B cell (primary cell): ENCODE measurements around the gene MOK. TPM values are rescaled to one million over a fixed set of nuclear protein-coding genes. Genes with fewer than 3 reads are reported as not detected.

Experiments used
- ATAC-seq: fragments of 200-7000 bp; cut with Tn5 transposase; one replicate; pipeline ENCODE4 v1.10.0; 2021; ENCODE audit warnings: low read depth, mild to moderate bottlenecking, moderate number of reproducible peaks, moderate library complexity
- CTCF ChIA-PET: fragments of 350-600 bp; sonication (Branson Sonifier 250); formaldehyde crosslinking; loops from one replicate; lab custom pipeline; 2021; ENCODE audit warnings: antibody characterized with exemption, inconsistent platforms; lab: Charles Lee
- POLR2A ChIA-PET: fragments of 350-600 bp; sonication (Branson Sonifier 250); formaldehyde crosslinking; loops from one replicate; lab custom pipeline; 2021; ENCODE audit warnings: antibody characterized with exemption; lab: Charles Lee
- DNase-seq: peaks from one replicate; pipeline ENCODE4 v3.0.0; 2013
- H2AFZ ChIP-seq: 2 replicates; pipeline ENCODE4 v1.6.1; 2012; ENCODE audit warnings: mild to moderate bottlenecking, low read depth, low read length; ENCODE audit not compliant: insufficient read depth, poor library complexity, severe bottlenecking
- H3K27ac ChIP-seq, 2 donors: 1 replicate in 1 of 2; 2 replicates in 1 of 2; pipeline ENCODE4 v1.5.1; 2012 to 2013; ENCODE audit warnings: low read length in 2 of 2, mild to moderate bottlenecking in 2 of 2, moderate library complexity in 1 of 2
- H3K27me3 ChIP-seq, 4 experiments: fragments of 200-600 bp in 1 of 4; sonication (generic) in 1 of 4; replicated peaks in 1 of 4; 1 replicate in 2 of 4; 2 replicates in 2 of 4; pipeline versions ENCODE4 v1.6.1 to v1.7.0; 2013 to 2016; ENCODE audit warnings: low read length in 3 of 4, mild to moderate bottlenecking in 2 of 4, mixed read lengths in 1 of 4, moderate library complexity in 1 of 4; ENCODE audit not compliant: insufficient read depth in 4 of 4, control insufficient read depth in 3 of 4; ENCODE audit errors: control extremely low read depth in 1 of 4
- H3K36me3 ChIP-seq, 2 experiments: replicated peaks in 1 of 2; 1 replicate in 1 of 2; 2 replicates in 1 of 2; pipeline versions ENCODE4 v1.6.1 to v1.7.1; 2013; ENCODE audit warnings: low read length in 1 of 2; ENCODE audit not compliant: insufficient read depth in 2 of 2, control insufficient read depth in 1 of 2; ENCODE audit errors: control extremely low read depth in 1 of 2, extremely low read depth in 1 of 2
- H3K4me1 ChIP-seq, 2 donors: fragments of 200-600 bp in 1 of 2; sonication (generic) in 1 of 2; 1 replicate in 1 of 2; 2 replicates in 1 of 2; pipeline versions ENCODE4 v1.5.1 to v1.6.1; 2013 to 2017; ENCODE audit warnings: low read length in 2 of 2; ENCODE audit not compliant: control insufficient read depth in 2 of 2, insufficient read depth in 2 of 2
- H3K4me2 ChIP-seq: replicated peaks from 2 replicates; pipeline ENCODE3; 2012; ENCODE audit warnings: mild to moderate bottlenecking, low read depth, low read length; ENCODE audit not compliant: poor library complexity, severe bottlenecking
- H3K4me3 ChIP-seq, 5 experiments: fragments of 200-600 bp in 1 of 5; sonication (generic) in 1 of 5; 1 replicate in 3 of 5; 2 replicates in 2 of 5; pipeline versions ENCODE4 v1.5.1 to v1.7.0; 2011 to 2016; ENCODE audit warnings: low read length in 4 of 5, mild to moderate bottlenecking in 4 of 5, low read depth in 2 of 5, control low read depth in 1 of 5, moderate library complexity in 1 of 5; ENCODE audit not compliant: insufficient read depth in 1 of 5; ENCODE audit errors: control extremely low read depth in 1 of 5, extremely low read depth in 1 of 5
- H3K79me2 ChIP-seq: fragments of 200-600 bp; sonication (generic); one replicate; pipeline ENCODE4 v1.6.0; 2016; ENCODE audit warnings: low read length; ENCODE audit not compliant: control insufficient read depth, insufficient read depth
- H3K9ac ChIP-seq: fragments of 200-600 bp; sonication (generic); 2 replicates; pipeline ENCODE4 v1.6.1; 2017; ENCODE audit warnings: mild to moderate bottlenecking, low read length, moderate library complexity
- H3K9me3 ChIP-seq, 3 donors: one replicate each; pipeline versions ENCODE4 v1.6.1 to v1.7.1; 2013; ENCODE audit warnings: low read length in 2 of 3; ENCODE audit not compliant: control insufficient read depth in 2 of 3, insufficient read depth in 1 of 3; ENCODE audit errors: control extremely low read depth in 1 of 3
- H4K20me1 ChIP-seq: 2 replicates; pipeline ENCODE4 v1.6.0; 2012; ENCODE audit warnings: mild to moderate bottlenecking, low read length; ENCODE audit not compliant: insufficient read depth, control insufficient read depth, poor library complexity, severe bottlenecking
- H3K27ac Mint-ChIP-seq: one replicate; pipeline ENCODE4 v1.8.0; 2021; ENCODE audit warnings: mixed read lengths
- H3K27me3 Mint-ChIP-seq: one replicate; pipeline ENCODE4 v1.8.0; 2021; ENCODE audit warnings: mixed read lengths
- H3K4me1 Mint-ChIP-seq: one replicate; pipeline ENCODE4 v1.8.0; 2021; ENCODE audit warnings: mixed read lengths
- H3K4me3 Mint-ChIP-seq: one replicate; pipeline ENCODE4 v1.8.0; 2021; ENCODE audit warnings: mixed read lengths
- H3K9me3 Mint-ChIP-seq: one replicate; pipeline ENCODE4 v1.8.0; 2022; ENCODE audit warnings: mixed read lengths; ENCODE audit not compliant: insufficient read depth
- EZH2 ChIP-seq: IDR thresholded peaks from 2 replicates; pipeline ENCODE4 v1.6.1; 2012; ENCODE audit warnings: borderline replicate concordance, low read depth, mild to moderate bottlenecking, moderate library complexity, low read length; ENCODE audit not compliant: insufficient read depth, poor library complexity, severe bottlenecking
- WGBS: methylation state at CpG from one replicate; pipeline ENCODE4 v1.1.5; 2013; ENCODE audit warnings: missing lambda C conversion rate; ENCODE audit not compliant: insufficient coverage; 5-methylcytosine and 5-hydroxymethylcytosine counted together
- intact Hi-C: fragments of 100-400 bp; cut with micrococcal nuclease; formaldehyde crosslinking; loops from one replicate; pipeline ENCODE4 v1.10.0; 2022
- polyA plus RNA-seq: library from polyadenylated mRNA; depleted of rRNA; stranded (reverse); fragments of >200 nt; gene quantifications from 2 replicates; pipeline ENCODE4 v1.2.3, GENCODE V29; 2012
- total RNA-seq, 2 donors: library from RNA; stranded (reverse); fragments of 120-200 nt in 1 of 2; gene quantifications; 1 replicate in 1 of 2; 2 replicates in 1 of 2; pipeline versions ENCODE4 v1.2.3 to v1.2.4, GENCODE V29; 2013 to 2022
- TF ChIP-seq, protein P1 (sequence below): fragments of 200-600 bp; IDR thresholded peaks from one replicate; pipeline ENCODE4 v1.8.0; 2022; ENCODE audit warnings: antibody characterized with exemption, mild to moderate bottlenecking

MOK gene
- total and polyA plus RNA-seq, 2 donors (not counting 1 experiment from before 2014, with no cell fraction given), result 1.2 to 3.0 TPM

DNA sequence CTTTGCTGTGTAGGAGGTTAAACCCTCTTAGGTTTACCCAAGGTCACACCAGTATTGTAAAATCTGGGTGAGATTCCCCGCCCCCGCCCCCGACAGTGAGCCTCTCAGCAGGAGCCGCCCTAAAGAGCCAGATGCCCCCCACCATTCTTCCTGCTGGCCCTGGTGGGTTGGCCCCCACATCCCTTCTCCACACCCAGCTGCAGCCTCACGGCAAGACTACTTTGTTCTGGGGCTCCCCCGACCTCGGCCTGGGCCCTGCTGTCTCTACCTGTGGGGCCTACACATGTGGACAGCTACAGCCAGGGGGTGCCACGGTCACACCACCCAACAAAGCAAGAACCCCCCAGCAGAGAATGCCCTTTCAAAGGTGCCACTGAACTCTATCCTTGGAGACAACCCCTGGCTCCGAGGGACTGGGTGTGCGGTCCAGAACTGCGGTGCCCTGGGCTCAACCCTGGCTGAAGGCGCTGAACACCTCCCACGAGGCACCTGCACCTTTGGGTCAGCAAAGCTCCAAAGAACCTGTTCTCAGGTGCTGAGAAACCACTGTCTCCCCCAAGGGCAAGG is 82.9 kb downstream of the MOK start:
- Histone ChIP-seq H3K4me3 (no peak overlapping the region), H2AFZ (no peak overlapping the region), H3K4me1 (peaks cover 7 to 23% of the 10 kb centered on the region in 2 donors), H4K20me1 (peaks cover 53% of the 10 kb centered on the region), H3K79me2 (peaks cover 7% of the 10 kb centered on the region), H3K9ac (no peak overlapping the region), H3K9me3 (peaks cover 0 to 4% (median 0%) of the 10 kb centered on the region in 3 donors), H3K4me2 (no peak overlapping the region), H3K27me3 (no peaks in the 10 kb centered on the region), H3K27ac (no peak overlapping the region), H3K36me3 (peaks cover 0 to 8% of the 10 kb centered on the region in 2 experiments)
- H3K27ac Mint-ChIP-seq, result no peak overlapping the region
- H3K4me1 Mint-ChIP-seq, result peaks cover 18% of the 10 kb centered on the region
- POLR2A ChIA-PET, result no interaction called here
- CTCF ChIA-PET, result interaction anchor here (1.3 kb wide), 1 partner anchor 16 kb away, joined by 3 read pairs; no protein-coding TSS in a partner anchor
- ATAC-seq, result no peak
- intact Hi-C loops, result no loop called here
- no peak for DNase-seq
- H3K27me3 Mint-ChIP-seq, result no peaks in the 10 kb centered on the region
- H3K4me3 Mint-ChIP-seq, result no peak overlapping the region
- TF ChIP-seq EZH2, result no peak
- TF ChIP-seq, protein P1, sequence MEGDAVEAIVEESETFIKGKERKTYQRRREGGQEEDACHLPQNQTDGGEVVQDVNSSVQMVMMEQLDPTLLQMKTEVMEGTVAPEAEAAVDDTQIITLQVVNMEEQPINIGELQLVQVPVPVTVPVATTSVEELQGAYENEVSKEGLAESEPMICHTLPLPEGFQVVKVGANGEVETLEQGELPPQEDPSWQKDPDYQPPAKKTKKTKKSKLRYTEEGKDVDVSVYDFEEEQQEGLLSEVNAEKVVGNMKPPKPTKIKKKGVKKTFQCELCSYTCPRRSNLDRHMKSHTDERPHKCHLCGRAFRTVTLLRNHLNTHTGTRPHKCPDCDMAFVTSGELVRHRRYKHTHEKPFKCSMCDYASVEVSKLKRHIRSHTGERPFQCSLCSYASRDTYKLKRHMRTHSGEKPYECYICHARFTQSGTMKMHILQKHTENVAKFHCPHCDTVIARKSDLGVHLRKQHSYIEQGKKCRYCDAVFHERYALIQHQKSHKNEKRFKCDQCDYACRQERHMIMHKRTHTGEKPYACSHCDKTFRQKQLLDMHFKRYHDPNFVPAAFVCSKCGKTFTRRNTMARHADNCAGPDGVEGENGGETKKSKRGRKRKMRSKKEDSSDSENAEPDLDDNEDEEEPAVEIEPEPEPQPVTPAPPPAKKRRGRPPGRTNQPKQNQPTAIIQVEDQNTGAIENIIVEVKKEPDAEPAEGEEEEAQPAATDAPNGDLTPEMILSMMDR, result no peak
- no peaks in the 10 kb centered on the region for H3K9me3 Mint-ChIP-seq
- 95% methylated on average over 11 of the region's 13 CpGs for WGBS

DNA sequence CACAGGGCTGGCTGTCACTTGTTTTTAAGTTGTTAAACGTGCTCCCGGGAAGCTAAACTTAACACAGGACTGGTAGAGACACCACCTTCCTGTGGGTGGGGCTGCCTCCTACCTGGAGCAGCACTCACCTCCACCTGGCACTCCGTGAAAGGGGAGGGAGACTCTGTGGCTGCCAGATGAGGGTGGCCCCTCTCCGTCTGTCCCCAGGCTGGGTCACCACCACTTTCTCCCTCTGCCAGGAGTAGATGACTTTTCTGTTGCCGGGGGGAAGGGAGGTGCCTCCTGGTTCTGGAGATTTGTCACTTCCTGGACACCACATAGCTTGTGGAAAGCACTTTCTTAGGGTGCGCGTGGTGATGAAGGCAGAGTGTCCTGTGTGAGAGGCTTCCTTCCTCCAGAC is 83.9 kb downstream of the MOK start:
- no peak overlapping the region for H3K27ac Mint-ChIP-seq
- Histone ChIP-seq H3K4me2 (no peak overlapping the region), H3K36me3 (peaks cover 0 to 9% of the 10 kb centered on the region in 2 experiments), H3K9me3 (peaks cover 0 to 4% (median 0%) of the 10 kb centered on the region in 3 donors), H4K20me1 (peaks cover 61% of the 10 kb centered on the region), H3K27me3 (no peaks in the 10 kb centered on the region), H3K27ac (no peak overlapping the region), H3K4me3 (no peak overlapping the region), H3K9ac (no peak overlapping the region), H3K79me2 (peaks cover 7% of the 10 kb centered on the region), H3K4me1 (peaks cover 7 to 23% of the 10 kb centered on the region in 2 donors), H2AFZ (no peak overlapping the region)
- no peaks in the 10 kb centered on the region for H3K9me3 Mint-ChIP-seq
- ATAC-seq (no peak), DNase-seq (no peak)
- POLR2A ChIA-PET, result no interaction called here
- H3K4me1 Mint-ChIP-seq, result peaks cover 18% of the 10 kb centered on the region
- H3K4me3 Mint-ChIP-seq, result no peak overlapping the region
- no peaks in the 10 kb centered on the region for H3K27me3 Mint-ChIP-seq
- WGBS, result 96% methylated on average over 4 of the region's 7 CpGs
- CTCF ChIA-PET, result interaction anchor here (1.3 kb wide), 1 partner anchor 17 kb away, joined by 3 read pairs; no protein-coding TSS in a partner anchor
- TF ChIP-seq, protein P1, result no peak
- no peak for TF ChIP-seq EZH2
- intact Hi-C loops, result no loop called here
